GM19238 (cell line): ENCODE measurements around the gene NAALADL2.
"Not testable (repeated sequence)": the region's sequence is repeated elsewhere in the genome, so short reads cannot be mapped to it uniquely, and the experiment has no call there.

ENCODE experiments used
- DNase-seq: peaks from one replicate; pipeline ENCODE4 v3.0.0; 2011; ENCODE audit warnings: low spot score; ENCODE audit not compliant: insufficient read length

The NAALADL2 gene

GRCh38 chr3:175469124-175469523, 610.0 kb downstream of the NAALADL2 start:
- no peak for DNase-seq

GRCh38 chr3:175475765-175476164, 616.6 kb downstream of the NAALADL2 start:
- DNase-seq = no peak

GRCh38 chr3:175476489-175476888, 617.4 kb downstream of the NAALADL2 start:
- DNase-seq = no peak

GRCh38 chr3:175477651-175478224, 618.6 kb downstream of the NAALADL2 start:
- DNase-seq = no peak

DNA sequence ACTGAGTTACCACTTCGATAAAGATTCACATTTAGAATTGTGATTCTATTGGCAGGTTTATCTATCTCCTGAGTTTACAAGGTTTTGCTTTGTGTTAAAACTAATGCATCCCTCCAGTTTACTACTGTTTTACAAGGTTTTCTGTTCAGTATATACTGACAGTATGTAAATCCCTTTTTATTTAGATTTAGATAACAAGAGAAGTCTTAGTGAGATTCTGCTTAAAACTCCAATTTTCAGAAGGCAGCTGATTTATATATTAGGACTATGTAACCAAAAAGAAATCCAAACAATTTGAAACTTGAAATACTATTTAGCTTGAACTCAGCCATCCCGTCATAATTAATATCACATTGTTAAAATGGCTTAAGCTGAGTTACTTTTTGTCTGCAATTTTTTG, 619.2 kb downstream of the NAALADL2 start:
- DNase-seq = no peak

DNA sequence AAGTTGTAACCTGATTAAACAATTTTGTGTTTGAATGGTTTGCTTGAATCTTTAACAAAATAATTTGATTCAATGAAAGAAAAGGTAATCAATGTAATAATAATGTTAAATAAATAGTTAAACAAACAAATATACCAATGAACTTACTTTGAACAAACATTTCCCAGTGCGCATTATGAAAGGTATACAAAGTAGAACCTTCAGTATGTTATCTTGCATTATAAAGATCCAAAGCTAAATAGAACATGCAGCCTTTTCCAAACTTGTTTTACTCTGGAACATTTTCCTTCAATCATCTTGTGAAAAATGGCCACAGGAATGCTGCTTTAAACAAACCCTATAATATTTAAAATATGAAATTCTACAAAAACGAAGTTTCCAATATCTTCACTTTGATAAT, 620.0 kb downstream of the NAALADL2 start:
- no peak for DNase-seq

DNA sequence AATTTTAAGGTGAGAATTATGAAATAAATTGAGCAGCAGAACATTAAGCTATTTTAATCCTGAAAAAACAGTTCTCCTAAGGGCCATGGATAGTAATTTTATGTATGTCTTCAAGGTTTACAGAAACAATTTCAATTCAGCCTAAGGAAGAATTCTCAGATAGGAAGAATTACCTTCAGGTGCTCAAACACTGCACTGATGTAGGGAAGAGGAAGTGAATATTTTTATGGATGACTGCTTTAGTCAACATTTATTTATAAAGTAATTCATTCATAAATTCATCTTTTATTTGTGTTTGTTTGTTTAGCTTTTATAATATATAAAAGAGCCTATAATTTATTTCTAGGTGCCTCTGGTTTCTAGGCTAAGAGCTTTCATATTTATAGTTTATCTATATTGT, 620.7 kb downstream of the NAALADL2 start:
- no peak for DNase-seq

GRCh38 chr3:175484666-175485065, 625.5 kb downstream of the NAALADL2 start:
- DNase-seq = no peak

DNA sequence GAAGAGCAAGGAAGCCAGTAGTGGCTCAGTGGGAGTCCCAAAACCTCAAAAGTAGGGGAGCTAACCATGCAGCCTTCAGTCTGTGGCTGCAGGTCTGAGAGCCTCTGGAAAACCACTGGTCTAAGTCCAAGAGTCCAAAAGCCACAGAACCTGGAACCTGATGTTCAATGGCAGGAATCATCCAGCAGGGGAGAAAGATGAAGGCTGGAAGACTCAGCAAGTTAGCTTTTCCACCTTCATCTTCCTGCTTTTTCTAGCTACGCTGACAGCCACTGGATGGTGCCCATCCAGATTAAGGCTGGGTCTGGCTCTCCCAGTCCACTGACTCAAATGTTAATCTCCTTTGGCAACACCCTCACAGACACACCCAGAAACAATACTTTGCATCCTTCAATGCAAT, 626.3 kb downstream of the NAALADL2 start:
- DNase-seq = no peak

DNA sequence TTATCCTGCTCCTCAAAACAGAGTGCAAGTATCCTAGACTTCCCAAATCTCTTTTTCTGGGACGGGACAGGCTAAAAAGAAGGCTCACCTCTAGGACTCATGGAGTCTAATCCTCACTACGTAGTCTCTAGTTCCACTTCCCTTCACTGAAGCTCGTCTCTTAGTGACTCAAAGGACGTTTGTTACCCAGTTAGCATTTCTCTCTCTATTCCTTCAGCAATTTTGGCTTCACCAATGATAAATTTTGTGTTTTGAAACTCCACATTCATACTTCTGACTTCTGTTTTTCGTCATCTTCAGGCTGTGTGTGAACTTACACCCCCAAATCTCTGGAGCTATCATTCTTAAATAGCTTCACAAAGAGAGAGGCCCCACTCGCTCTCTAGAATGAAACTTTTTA, 627.1 kb downstream of the NAALADL2 start:
- no peak for DNase-seq

- no peak for DNase-seq
These were observed 630.3 kb downstream of the NAALADL2 start for GRCh38 chr3:175489406-175489805.

DNA sequence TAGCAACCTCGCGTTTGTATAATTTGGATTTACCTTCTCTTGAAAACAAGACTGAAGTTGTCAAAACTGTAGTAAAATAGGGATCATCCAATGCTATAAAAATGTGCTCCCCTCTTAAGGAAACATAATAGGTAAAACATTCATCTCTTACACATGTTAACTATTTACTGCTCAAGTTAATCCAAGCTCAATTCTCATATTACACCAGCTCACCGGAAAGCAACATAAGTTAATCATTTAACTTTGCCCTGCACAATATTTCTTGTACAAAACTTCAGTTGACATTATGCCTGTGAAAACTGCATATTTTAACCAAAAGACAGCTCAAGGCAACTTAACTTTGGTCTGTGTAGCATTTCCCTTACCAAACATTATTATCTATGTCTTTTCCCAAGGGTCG, 634.2 kb downstream of the NAALADL2 start:
- no peak for DNase-seq

DNA sequence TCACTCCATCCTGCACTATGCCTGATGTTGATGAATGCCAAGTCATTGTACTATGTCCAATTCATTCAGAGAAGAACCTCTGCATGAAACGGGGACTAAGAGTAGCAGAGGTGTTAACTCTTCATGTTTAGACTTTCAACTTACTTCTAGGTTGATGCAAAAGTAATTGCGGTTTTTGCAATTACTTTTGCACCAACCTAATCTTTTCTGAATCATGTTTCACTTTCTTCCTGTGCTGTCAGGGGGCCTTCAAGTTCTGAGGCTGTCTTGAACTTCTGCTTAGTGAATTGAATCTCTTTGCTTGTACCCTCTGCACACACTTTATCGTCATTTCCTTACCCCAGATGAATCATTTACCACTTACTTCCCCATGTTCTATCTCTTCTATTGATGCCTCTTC, 636.2 kb downstream of the NAALADL2 start:
- DNase-seq = peak; percentile 2

- no peak for DNase-seq
These were observed 643.0 kb downstream of the NAALADL2 start for GRCh38 chr3:175502155-175502554.

DNA sequence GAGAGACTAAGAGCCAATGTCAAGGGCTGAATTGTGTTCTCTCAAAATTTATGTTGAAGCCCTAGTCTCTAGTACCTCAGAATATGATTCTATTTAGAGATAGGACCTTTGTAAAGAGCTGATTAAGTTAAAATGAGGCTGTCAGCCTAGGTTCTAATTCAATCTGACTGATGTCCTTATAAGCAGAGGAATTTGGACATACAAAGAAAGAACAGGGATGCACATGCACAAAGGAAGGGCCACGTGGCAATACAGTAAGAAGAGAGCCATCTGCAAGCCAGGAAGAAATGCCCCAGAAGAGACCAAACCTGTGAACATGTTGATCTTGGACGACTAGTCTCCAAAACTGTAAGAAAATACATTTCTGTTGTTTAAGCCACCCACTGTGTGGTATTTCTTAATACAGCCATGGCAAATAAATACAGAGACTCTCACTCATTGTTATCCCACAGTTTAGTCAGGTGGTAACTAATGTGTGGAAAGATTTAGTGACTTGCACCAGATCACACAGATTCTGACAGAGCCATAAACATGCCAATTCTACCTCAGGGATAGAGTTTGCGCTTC, 652.2 kb downstream of the NAALADL2 start:
- no peak for DNase-seq

DNA sequence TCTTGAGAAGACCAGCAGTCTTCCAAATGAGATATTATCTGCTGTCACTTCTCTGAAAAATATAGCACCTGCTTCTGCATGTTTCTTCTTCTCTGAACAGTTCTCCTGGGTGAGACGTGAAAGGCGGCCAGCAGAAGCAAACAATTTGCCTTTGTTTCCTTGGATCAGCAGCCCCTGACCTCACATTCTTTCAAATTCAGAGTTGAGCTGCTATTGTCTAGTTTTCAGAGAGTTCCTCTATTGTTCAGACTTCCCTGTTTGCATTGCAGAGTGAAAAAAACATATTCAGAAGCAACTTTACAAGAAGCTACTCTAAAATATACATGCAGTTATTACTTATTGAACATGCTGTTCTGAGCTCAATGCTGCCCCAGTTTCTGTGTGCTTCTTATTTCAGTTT, 653.6 kb downstream of the NAALADL2 start:
- no peak for DNase-seq

DNA sequence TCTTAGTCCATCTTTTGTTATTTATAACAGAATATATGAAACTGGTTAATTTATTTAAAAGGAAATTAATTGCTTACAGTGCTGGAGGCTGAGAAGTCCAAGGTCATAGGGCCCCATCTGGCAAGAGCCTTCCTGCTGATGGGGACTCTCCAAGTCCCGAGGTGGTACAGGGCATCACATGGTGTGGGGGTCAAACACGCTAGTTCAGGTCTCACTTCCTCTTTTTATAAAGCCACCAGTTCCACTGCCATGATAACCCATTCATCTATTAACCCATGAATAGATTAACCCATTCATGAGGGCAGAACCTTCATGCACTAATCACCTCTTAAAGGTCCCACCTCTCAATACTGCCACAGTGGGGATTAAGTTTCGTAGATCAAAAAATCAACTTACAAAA, 659.3 kb downstream of the NAALADL2 start:
- DNase-seq = no peak

DNA sequence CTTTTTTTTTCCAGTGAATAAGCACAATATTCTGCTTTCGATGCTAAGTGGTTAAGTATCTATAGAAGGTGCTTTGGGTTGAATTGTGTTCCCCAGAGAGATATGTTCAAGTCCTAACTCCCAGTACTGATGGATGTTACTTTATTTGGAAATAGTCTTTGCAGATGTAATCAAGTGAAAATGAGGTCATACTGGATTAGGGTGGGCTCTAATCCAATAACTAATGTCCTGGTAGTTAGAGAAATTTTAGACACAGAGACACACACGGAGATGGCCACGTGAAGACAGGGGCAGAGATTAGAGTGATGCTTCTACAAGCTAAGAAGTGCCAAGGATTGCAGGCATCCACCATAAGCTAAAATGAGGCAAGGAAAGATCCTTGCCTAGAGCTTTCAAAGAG, 662.3 kb downstream of the NAALADL2 start:
- DNase-seq = no peak

- DNase-seq = no peak
These were observed 667.1 kb downstream of the NAALADL2 start for GRCh38 chr3:175526191-175526590.

DNA sequence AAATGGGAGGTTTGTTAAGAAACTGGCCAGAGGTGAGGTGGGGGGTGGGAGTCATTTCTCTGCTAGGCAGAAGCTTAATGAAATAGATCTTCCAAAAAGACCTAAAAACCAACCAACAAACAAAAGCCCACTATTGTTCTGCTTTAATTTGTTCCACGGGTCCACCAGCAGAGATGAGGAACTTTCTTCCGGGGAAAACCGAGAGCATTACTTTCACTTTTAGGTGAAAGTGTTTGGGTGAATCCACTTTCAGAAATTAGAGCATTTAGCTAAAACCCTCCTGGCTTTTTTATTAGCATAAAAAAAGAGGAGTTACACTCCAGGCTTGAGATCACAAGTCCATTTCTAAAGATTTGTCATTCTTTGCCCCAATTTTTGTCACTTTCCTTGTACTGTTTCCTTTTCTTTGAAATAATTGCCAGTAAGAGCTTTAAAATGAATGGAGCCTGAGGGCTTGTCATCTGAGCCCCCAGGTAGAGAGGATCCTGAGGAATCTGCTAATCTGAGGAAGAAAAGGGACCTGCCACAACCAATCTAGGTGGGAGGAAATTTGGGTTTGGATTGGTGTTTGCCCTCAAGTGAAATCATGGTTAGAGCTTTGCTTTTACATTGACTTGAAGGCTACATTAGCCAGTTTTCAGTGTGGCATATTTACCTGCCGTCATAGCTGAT, 667.6 kb downstream of the NAALADL2 start:
- no peak for DNase-seq

DNA sequence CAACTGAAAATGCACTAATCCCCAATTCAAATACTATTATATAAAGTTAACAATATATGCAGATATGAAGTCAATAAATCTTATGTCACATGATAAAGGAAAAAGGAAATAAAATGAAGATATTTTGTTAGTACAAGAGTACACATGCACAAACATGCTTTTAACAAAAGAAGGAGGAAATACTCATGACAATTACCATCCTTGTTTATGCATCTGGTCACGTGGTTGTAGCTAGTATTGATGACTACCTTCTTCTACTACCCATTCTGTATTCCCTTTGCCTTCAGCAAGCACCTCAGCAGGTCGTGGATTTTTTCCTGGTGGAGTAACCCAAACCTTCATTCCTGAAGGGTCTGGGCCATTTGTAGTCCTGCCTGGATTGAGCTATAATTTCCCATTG, 669.6 kb downstream of the NAALADL2 start:
- not testable (repeated sequence) for DNase-seq

GRCh38 chr3:175535351-175535750, 676.2 kb downstream of the NAALADL2 start:
- no peak for DNase-seq

DNA sequence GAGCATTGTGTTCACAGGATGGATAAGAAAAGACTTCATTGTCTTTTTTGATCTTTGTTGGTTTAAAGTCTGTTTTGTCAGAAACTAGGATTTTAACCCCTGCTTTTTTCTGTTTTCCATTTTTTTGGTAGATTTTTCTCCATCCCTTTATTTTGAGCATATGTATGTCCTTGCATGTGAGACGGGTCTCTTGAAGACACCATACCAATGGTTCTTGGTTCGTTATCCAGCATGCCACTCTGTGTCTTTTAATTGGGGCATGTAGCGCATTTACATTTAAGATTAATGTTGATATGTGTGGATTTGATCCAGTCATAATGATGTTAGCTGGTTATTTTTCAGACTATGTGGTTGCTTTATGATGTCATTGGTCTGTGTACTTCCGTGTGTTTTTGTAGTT, 687.0 kb downstream of the NAALADL2 start:
- DNase-seq = no peak
